Neural cell (in vitro differentiated cells): ENCODE results near the gene ATE1. TPM values are rescaled to one million over a fixed set of nuclear protein-coding genes. Genes with fewer than 3 reads are reported as not detected.

ENCODE experiments used
- H2AFZ ChIP-seq: fragments of 200-600, 300-800 bp; sonication (generic), shearing (Covaris generic); 2 replicates; pipeline ENCODE4 v1.6.0; 2014; ENCODE audit warnings: low read depth, mild to moderate bottlenecking, antibody characterized with exemption, low read length, moderate library complexity
- H3F3A ChIP-seq: fragments of 200-600 bp; shearing (Covaris generic); 2 replicates; pipeline ENCODE4 v1.6.1; 2016; ENCODE audit warnings: mild to moderate bottlenecking, moderate library complexity, mixed read lengths, antibody characterized with exemption, low read length; ENCODE audit not compliant: insufficient read depth, poor library complexity, severe bottlenecking
- H3K27ac ChIP-seq: fragments of 200-600, 300-800 bp; sonication (generic), shearing (Covaris generic); 2 replicates; pipeline ENCODE4 v1.5.1; 2014; ENCODE audit warnings: mild to moderate bottlenecking, low read length, moderate library complexity
- H3K27me3 ChIP-seq: fragments of 300-800, 200-600 bp; sonication (generic), shearing (Covaris generic); 2 replicates; pipeline ENCODE4 v1.6.0; 2014; ENCODE audit warnings: mild to moderate bottlenecking, low read depth, low read length, moderate library complexity; ENCODE audit not compliant: insufficient read depth
- H3K36me3 ChIP-seq: fragments of 300-800, 200-600 bp; sonication (generic), shearing (Covaris generic); 2 replicates; pipeline ENCODE4 v1.5.1; 2014; ENCODE audit warnings: mild to moderate bottlenecking, antibody characterized with exemption, low read length, moderate library complexity; ENCODE audit not compliant: insufficient read depth
- H3K4me2 ChIP-seq: fragments of 300-800, 200-600 bp; sonication (generic), shearing (Covaris generic); 2 replicates; pipeline ENCODE4 v1.6.0; 2014; ENCODE audit warnings: mild to moderate bottlenecking, low read length
- H3K4me3 ChIP-seq: fragments of 300-800, 200-600 bp; sonication (generic), shearing (Covaris generic); 2 replicates; pipeline ENCODE4 v1.5.1; 2014; ENCODE audit warnings: mild to moderate bottlenecking, low read length, moderate library complexity
- H3K79me2 ChIP-seq: fragments of 200-600 bp; shearing (Covaris generic); replicated peaks from 2 replicates; pipeline ENCODE4 v1.6.0; 2014; ENCODE audit warnings: mild to moderate bottlenecking, low read length, moderate library complexity; ENCODE audit not compliant: insufficient read depth
- H3K9ac ChIP-seq: fragments of 300-800, 200-600 bp; sonication (generic), shearing (Covaris generic); 2 replicates; pipeline ENCODE4 v1.6.1; 2016; ENCODE audit warnings: mild to moderate bottlenecking, low read length, mixed read lengths
- H3K9me2 ChIP-seq: fragments of 200-600 bp; shearing (Covaris generic); 2 replicates; pipeline ENCODE4 v1.6.1; 2016; ENCODE audit warnings: mild to moderate bottlenecking, low read length, mixed read lengths; ENCODE audit not compliant: insufficient read depth
- H3K9me3 ChIP-seq: fragments of 200-600, 300-800 bp; sonication (generic), shearing (Covaris generic); 2 replicates; pipeline ENCODE4 v1.6.1; 2016; ENCODE audit warnings: mild to moderate bottlenecking, mixed run types, low read length, moderate library complexity, mixed read lengths
- H4K20me1 ChIP-seq: fragments of 200-600 bp; shearing (Covaris generic); 2 replicates; pipeline ENCODE4 v1.6.1; 2016; ENCODE audit warnings: mild to moderate bottlenecking, mixed run types; ENCODE audit not compliant: insufficient read depth
- CTCF ChIP-seq: fragments of 450-650 bp; IDR thresholded peaks from 2 replicates; pipeline ENCODE4 v1.5.1; 2014; ENCODE audit warnings: antibody characterized with exemption, mild to moderate bottlenecking, moderate library complexity; ENCODE audit not compliant: poor library complexity, severe bottlenecking
- EP300 ChIP-seq: fragments of 450-650 bp; conservative IDR thresholded peaks from 2 replicates; pipeline ENCODE4 v1.6.1; 2014; ENCODE audit warnings: antibody characterized with exemption, mild to moderate bottlenecking, moderate library complexity; ENCODE audit not compliant: poor library complexity, severe bottlenecking
- EZH2 ChIP-seq: fragments of 200-600, 300-800 bp; shearing (Covaris generic), sonication (generic); IDR thresholded peaks from 2 replicates; pipeline ENCODE4 v1.6.1; 2014; ENCODE audit warnings: antibody characterized with exemption, low read length, borderline replicate concordance, mild to moderate bottlenecking; ENCODE audit not compliant: insufficient read depth, poor library complexity, severe bottlenecking
- MXI1 ChIP-seq: fragments of 450-650 bp; conservative IDR thresholded peaks from 2 replicates; pipeline ENCODE4 v1.6.1; 2014; ENCODE audit warnings: antibody characterized with exemption, mild to moderate bottlenecking; ENCODE audit not compliant: poor library complexity, severe bottlenecking
- POLR2AphosphoS5 ChIP-seq: IDR thresholded peaks from 2 replicates; pipeline ENCODE4 v1.6.1; 2012
- RAD21 ChIP-seq: fragments of 450-650 bp; conservative IDR thresholded peaks from 2 replicates; pipeline ENCODE4 v1.6.1; 2014; ENCODE audit warnings: antibody characterized with exemption, mild to moderate bottlenecking, moderate library complexity
- REST ChIP-seq: IDR thresholded peaks from 2 replicates; pipeline ENCODE4 v1.6.1; 2012; ENCODE audit warnings: borderline replicate concordance
- SMC3 ChIP-seq: fragments of 450-650 bp; conservative IDR thresholded peaks from 2 replicates; pipeline ENCODE4 v1.6.1; 2014; ENCODE audit warnings: antibody characterized with exemption, mild to moderate bottlenecking, moderate library complexity; ENCODE audit not compliant: poor library complexity
- TAF1 ChIP-seq: IDR thresholded peaks from 2 replicates; pipeline ENCODE4 v1.6.1; 2012; ENCODE audit warnings: low read depth
- polyA plus RNA-seq: library from polyadenylated mRNA; depleted of rRNA; stranded (reverse); fragments of >200 nt; gene quantifications from 2 replicates; pipeline ENCODE4 v1.2.3, GENCODE V29; 2014

Gene ATE1
- polyA plus RNA-seq, 1 donor from 2014 or later = 23.7 TPM

- Histone ChIP-seq H3K4me3 (no peak overlapping the region), H3F3A (no peaks in the 10 kb centered on the region), H3K27me3 (no peaks in the 10 kb centered on the region), H3K36me3 (no peaks in the 10 kb centered on the region), H3K27ac (no peak overlapping the region), H3K9me3 (no peaks in the 10 kb centered on the region), H3K9me2 (no peaks in the 10 kb centered on the region), H3K9ac (no peak overlapping the region), H2AFZ (no peak overlapping the region), H3K4me2 (no peak overlapping the region), H3K79me2 (no peaks in the 10 kb centered on the region), H4K20me1 (no peaks in the 10 kb centered on the region)
- TF ChIP-seq MXI1 = no peak
- no peak for TF ChIP-seq EZH2
- no peak for TF ChIP-seq EP300
Observed at GRCh38 chr10:121879476-121879875, 48.4 kb downstream of the ATE1 start.

GRCh38 chr10:121873236-121873635, 54.6 kb downstream of the ATE1 start:
- H3K9me3 ChIP-seq = no peaks in the 10 kb centered on the region
- H4K20me1 ChIP-seq = no peaks in the 10 kb centered on the region
- no peaks in the 10 kb centered on the region for H3K36me3 ChIP-seq
- H3K27me3 ChIP-seq = no peaks in the 10 kb centered on the region
- H3K4me3 ChIP-seq = no peak overlapping the region
- no peaks in the 10 kb centered on the region for H3K79me2 ChIP-seq
- TF ChIP-seq POLR2AphosphoS5 = no peak
- no peak for TF ChIP-seq SMC3
- no peak for TF ChIP-seq EZH2
- TF ChIP-seq EP300 = no peak
- no peak for TF ChIP-seq REST
- TF ChIP-seq RAD21 = no peak
- no peak for TF ChIP-seq TAF1
- no peak for TF ChIP-seq CTCF
- TF ChIP-seq MXI1 = no peak
- no peak overlapping the region for H2AFZ ChIP-seq
- H3F3A ChIP-seq = no peaks in the 10 kb centered on the region
- H3K27ac ChIP-seq = no peak overlapping the region
- no peaks in the 10 kb centered on the region for H3K9me2 ChIP-seq
- H3K4me2 ChIP-seq = peak overlapping the region; percentile 32
- H3K9ac ChIP-seq = no peak overlapping the region

GRCh38 chr10:121870413-121870812, 57.4 kb downstream of the ATE1 start:
- Histone ChIP-seq H3F3A (no peaks in the 10 kb centered on the region), H3K9ac (no peak overlapping the region), H3K79me2 (no peaks in the 10 kb centered on the region), H3K4me3 (no peak overlapping the region), H4K20me1 (no peaks in the 10 kb centered on the region), H3K27ac (no peak overlapping the region), H2AFZ (no peak overlapping the region), H3K4me2 (no peak overlapping the region), H3K36me3 (no peaks in the 10 kb centered on the region), H3K27me3 (no peaks in the 10 kb centered on the region), H3K9me3 (no peaks in the 10 kb centered on the region), H3K9me2 (no peaks in the 10 kb centered on the region)
- TF ChIP-seq EZH2 (no peak), SMC3 (no peak), CTCF (no peak), TAF1 (no peak), MXI1 (no peak), POLR2AphosphoS5 (no peak), RAD21 (no peak), EP300 (no peak), REST (no peak)
